ENCODE results near the gene NCOA5. TPM values are rescaled to one million over a fixed set of nuclear protein-coding genes. Genes with fewer than 3 reads are reported as not detected.

Gene NCOA5
- total and polyA plus RNA-seq, 10 of the 15 experiments (the other 5 are each of a cell fraction or from before 2014, with no cell fraction given): 7.7 to 38.1 (median 30.1) TPM

DNA sequence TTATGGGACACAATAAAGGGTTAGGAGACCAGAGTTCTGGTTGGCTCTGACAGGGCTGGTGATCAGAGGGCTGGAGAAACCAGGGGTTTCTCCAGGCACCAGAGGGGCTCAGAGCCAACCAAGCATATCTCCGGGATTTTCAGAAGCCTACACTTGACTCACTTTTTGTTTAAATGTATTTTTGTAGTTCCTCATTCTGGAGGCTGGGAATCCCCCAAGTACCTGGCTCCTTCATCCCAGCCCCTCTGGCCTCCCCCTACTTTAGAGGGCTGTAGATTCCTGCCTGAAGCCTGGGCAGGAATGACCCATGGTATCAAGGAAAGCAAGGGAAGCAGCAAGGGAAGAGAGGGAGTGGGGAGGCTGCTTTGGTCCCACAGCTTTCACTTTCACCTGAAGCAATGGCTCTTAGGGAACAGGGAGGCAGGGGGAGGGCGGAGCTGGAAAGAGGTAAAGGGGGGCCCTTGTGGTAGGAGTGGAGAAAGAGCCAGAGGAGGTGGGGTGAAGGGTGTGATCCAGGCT is 29.3 kb upstream of the NCOA5 start (continued):
- TF ChIP-seq, protein P1, sequence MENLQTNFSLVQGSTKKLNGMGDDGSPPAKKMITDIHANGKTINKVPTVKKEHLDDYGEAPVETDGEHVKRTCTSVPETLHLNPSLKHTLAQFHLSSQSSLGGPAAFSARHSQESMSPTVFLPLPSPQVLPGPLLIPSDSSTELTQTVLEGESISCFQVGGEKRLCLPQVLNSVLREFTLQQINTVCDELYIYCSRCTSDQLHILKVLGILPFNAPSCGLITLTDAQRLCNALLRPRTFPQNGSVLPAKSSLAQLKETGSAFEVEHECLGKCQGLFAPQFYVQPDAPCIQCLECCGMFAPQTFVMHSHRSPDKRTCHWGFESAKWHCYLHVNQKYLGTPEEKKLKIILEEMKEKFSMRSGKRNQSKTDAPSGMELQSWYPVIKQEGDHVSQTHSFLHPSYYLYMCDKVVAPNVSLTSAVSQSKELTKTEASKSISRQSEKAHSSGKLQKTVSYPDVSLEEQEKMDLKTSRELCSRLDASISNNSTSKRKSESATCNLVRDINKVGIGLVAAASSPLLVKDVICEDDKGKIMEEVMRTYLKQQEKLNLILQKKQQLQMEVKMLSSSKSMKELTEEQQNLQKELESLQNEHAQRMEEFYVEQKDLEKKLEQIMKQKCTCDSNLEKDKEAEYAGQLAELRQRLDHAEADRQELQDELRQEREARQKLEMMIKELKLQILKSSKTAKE (IDR thresholded peaks at IDR 0.05; ENCODE audit: low read depth, poor library complexity, severe bottlenecking): no peak
- peak; percentile 95 for TF ChIP-seq EED (IDR thresholded peaks at IDR 0.05; ENCODE audit: low read depth)
- peak; percentile 93 for TF ChIP-seq IKZF1 (conservative IDR thresholded peaks at IDR 0.05)
- no peak for TF ChIP-seq TCF7 (IDR thresholded peaks at IDR 0.05; ENCODE audit: borderline replicate concordance)
- TF ChIP-seq GATAD2B (conservative IDR thresholded peaks at IDR 0.05; ENCODE audit: low read depth): 0 out of 2 replicates have a peak, but pooled peaks have one; percentile 2
- TF ChIP-seq, protein P2, sequence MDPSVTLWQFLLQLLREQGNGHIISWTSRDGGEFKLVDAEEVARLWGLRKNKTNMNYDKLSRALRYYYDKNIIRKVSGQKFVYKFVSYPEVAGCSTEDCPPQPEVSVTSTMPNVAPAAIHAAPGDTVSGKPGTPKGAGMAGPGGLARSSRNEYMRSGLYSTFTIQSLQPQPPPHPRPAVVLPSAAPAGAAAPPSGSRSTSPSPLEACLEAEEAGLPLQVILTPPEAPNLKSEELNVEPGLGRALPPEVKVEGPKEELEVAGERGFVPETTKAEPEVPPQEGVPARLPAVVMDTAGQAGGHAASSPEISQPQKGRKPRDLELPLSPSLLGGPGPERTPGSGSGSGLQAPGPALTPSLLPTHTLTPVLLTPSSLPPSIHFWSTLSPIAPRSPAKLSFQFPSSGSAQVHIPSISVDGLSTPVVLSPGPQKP (IDR thresholded peaks at IDR 0.05; ENCODE audit: low read depth, low read length): no peak
- 0 out of 4 replicates have a peak, but pooled peaks of 1 of the 2 experiments have one; percentile 27 for TF ChIP-seq EP300 (IDR thresholded peaks at IDR 0.05; ENCODE audit: borderline replicate concordance in 1 of 2, control insufficient read depth in 1 of 2, low read depth in 2 of 2, low read length in 2 of 2)
- 0 out of 2 replicates have a peak, but pooled peaks have one; percentile 33 for TF ChIP-seq LARP7 (IDR thresholded peaks at IDR 0.05)
- TF ChIP-seq BCL11A (IDR thresholded peaks at IDR 0.05; ENCODE audit: low read depth, low read length): 0 out of 2 replicates have a peak, but pooled peaks have one; percentile 3
- peak; percentile 11 for TF ChIP-seq SP1 (IDR thresholded peaks at IDR 0.05; ENCODE audit: low read depth, low read length)
- TF ChIP-seq NFIC (IDR thresholded peaks at IDR 0.05; ENCODE audit: low read depth, low read length): peak; percentile 84; the same call in 1 of the 2 replicates
- TF ChIP-seq PAX8 (IDR thresholded peaks at IDR 0.05): no peak
- TF ChIP-seq PAX5 (IDR thresholded peaks at IDR 0.05; ENCODE audit: borderline replicate concordance, low read depth, low read length): peak; percentile 87
- TF ChIP-seq, protein P3, sequence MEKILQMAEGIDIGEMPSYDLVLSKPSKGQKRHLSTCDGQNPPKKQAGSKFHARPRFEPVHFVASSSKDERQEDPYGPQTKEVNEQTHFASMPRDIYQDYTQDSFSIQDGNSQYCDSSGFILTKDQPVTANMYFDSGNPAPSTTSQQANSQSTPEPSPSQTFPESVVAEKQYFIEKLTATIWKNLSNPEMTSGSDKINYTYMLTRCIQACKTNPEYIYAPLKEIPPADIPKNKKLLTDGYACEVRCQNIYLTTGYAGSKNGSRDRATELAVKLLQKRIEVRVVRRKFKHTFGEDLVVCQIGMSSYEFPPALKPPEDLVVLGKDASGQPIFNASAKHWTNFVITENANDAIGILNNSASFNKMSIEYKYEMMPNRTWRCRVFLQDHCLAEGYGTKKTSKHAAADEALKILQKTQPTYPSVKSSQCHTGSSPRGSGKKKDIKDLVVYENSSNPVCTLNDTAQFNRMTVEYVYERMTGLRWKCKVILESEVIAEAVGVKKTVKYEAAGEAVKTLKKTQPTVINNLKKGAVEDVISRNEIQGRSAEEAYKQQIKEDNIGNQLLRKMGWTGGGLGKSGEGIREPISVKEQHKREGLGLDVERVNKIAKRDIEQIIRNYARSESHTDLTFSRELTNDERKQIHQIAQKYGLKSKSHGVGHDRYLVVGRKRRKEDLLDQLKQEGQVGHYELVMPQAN (conservative IDR thresholded peaks at IDR 0.05): 0 out of 2 replicates have a peak, but pooled peaks have one; percentile 31
- peak in 1 of 2 experiments; percentile 95; a peak in 2 of 4 replicates for TF ChIP-seq ETV6 (conservative IDR thresholded peaks at IDR 0.05 in 1 of 2, IDR thresholded peaks at IDR 0.05 in 1 of 2; ENCODE audit: borderline replicate concordance in 1 of 2, low read depth in 1 of 2)
- peak; percentile 90 for TF ChIP-seq HDGF (IDR thresholded peaks at IDR 0.05)
- peak; percentile 67 for TF ChIP-seq DPF2 (IDR thresholded peaks at IDR 0.05)
- peak; percentile 66 for TF ChIP-seq SPI1 (IDR thresholded peaks at IDR 0.05; ENCODE audit: borderline replicate concordance, insufficient read depth, low read depth, low read length)
- TF ChIP-seq CBX3 (IDR thresholded peaks at IDR 0.05; ENCODE audit: borderline replicate concordance, low read depth): no peak

Data from GM12878 (cell line).